Sigmoid colon (tissue), 7 donors: ENCODE measurements around the gene ABCF2. TPM values are rescaled to one million over a fixed set of nuclear protein-coding genes. Genes with fewer than 3 reads are reported as not detected.

ENCODE experiments used
- DNase-seq: peaks from one replicate; pipeline ENCODE4 v3.0.0-alpha.2; 2019
- H3K27ac ChIP-seq, 4 donors: fragments of 200-600 bp; sonication (generic); one replicate each; pipeline ENCODE4 v1.5.1; 2016 to 2019; ENCODE audit warnings: mild to moderate bottlenecking in 1 of 4
- H3K27me3 ChIP-seq, 3 donors: fragments of 200-600 bp; sonication (generic); one replicate each; pipeline ENCODE4 v1.5.1; 2019; ENCODE audit warnings: mild to moderate bottlenecking in 1 of 3
- H3K36me3 ChIP-seq, 4 donors: fragments of 200-600 bp; sonication (generic); one replicate each; pipeline ENCODE4 v1.5.1; 2016 to 2019
- H3K4me1 ChIP-seq, 4 donors: fragments of 200-600 bp; sonication (generic); one replicate each; pipeline ENCODE4 v1.5.1; 2017 to 2019
- H3K4me3 ChIP-seq, 4 donors: fragments of 200-600 bp; sonication (generic); one replicate each; pipeline ENCODE4 v1.5.1; 2017 to 2019; ENCODE audit warnings: mild to moderate bottlenecking in 2 of 4, moderate library complexity in 1 of 4
- H3K9me3 ChIP-seq, 4 donors: fragments of 200-600 bp in 3 of 4; sonication (generic) in 3 of 4; one replicate each; pipeline versions ENCODE4 v1.5.1 to v1.6.1; 2013 to 2019
- EP300 ChIP-seq, 4 donors: sonication (generic); formaldehyde crosslinking; IDR thresholded peaks; one replicate each; pipeline ENCODE4 v1.6.1; 2017; ENCODE audit warnings: antibody characterized with exemption in 4 of 4
- POLR2A ChIP-seq, 2 donors: fragments of 450-650 bp; IDR thresholded peaks; one replicate each; pipeline ENCODE4 v1.6.1; 2016; ENCODE audit warnings: antibody characterized with exemption in 2 of 2, mild to moderate bottlenecking in 2 of 2, moderate library complexity in 2 of 2
- POLR2AphosphoS5 ChIP-seq, 4 donors: sonication (generic); formaldehyde crosslinking; IDR thresholded peaks; one replicate each; pipeline ENCODE4 v1.6.1; 2017; ENCODE audit warnings: antibody characterized with exemption in 4 of 4
- WGBS, 2 donors: extraction: QIAGEN DNeasy Blood & Tissue Kit; methylation state at CpG; one replicate each; pipeline ENCODE4 v1.1.7; 2013; 5-methylcytosine and 5-hydroxymethylcytosine counted together
- intact Hi-C: fragments of 100-400 bp; cut with DNase I; formaldehyde crosslinking; loops from one replicate; pipeline ENCODE4 v1.15.1; 2023
- polyA plus RNA-seq, 3 donors: library from polyadenylated mRNA; stranded (reverse); fragments of 200-250 nt; gene quantifications; one replicate each; pipeline ENCODE4 v1.2.3, GENCODE V29; 2013
- total RNA-seq, 4 donors: library from RNA; depleted of rRNA; stranded (reverse); fragments of >200 nt; gene quantifications; one replicate each; pipeline ENCODE4 v1.1.0, GENCODE V29; 2016
- TF ChIP-seq, protein P1 (sequence below), 4 experiments: fragments of 450-650 bp in 3 of 4; fragments of 200-600 bp in 1 of 4; IDR thresholded peaks; one replicate each; pipeline ENCODE4 v1.5.1; 2016 to 2019; ENCODE audit warnings: antibody characterized with exemption in 4 of 4, mild to moderate bottlenecking in 3 of 4, moderate library complexity in 2 of 4
- donor health status: healthy with polysubstance abuse.
- donor health status: Bipolar disorder and iron deficiency.
- donor health status: healthy.

ABCF2 gene
- total and polyA plus RNA-seq, 7 donors: 18.3 to 34.6 (median 28.2) TPM

DNA sequence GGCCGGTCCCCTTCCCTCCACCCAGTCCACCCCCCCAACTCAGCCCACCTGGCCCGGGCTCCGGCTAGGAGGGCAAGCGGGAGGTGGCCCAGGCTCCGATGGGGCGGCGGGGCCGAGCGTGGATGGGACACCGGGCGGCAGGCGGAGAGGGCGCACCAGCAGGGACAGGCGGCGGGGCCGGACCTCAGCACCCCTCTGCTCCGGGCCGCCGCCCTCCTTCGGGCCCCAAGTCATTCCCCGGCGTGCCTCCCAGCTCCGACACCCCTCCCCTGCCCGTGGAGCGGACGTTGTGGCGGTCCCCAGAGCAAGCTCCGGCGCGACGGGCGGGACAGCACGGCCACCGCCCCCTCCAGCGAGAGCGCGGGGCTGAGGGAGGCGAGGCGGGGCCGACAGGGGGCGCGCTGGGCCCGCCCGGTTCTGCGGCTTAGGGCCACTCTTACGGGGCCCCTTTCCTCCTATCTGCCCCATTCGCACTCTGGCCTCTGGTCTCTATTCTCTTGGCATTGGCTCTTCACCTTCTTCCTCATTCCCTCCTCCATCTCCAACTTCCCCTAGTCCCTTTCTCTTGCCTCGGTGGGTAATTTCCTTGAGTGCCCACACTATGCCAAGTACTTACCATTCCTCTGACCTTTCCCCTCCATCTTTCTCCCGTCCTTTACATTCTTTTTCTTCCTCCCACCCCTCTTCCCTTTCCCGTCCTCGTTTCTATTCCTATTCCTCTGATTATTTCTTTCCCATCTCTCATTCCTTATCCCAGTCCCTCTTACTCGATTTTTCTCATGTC lies 58.8 kb downstream of the ABCF2 start:
- WGBS, 2 donors: 1 to 3% methylated on average over 52 of the region's 52 CpGs
- Histone ChIP-seq H3K36me3 (no peaks in the 10 kb centered on the region), H3K9me3 (no peaks in the 10 kb centered on the region), H3K4me3 (peak overlapping the region; percentile 7 to 55 (median 42)), H3K4me1 (peaks cover 0 to 19% (median 17%) of the 10 kb centered on the region in 4 donors), H3K27me3 (peaks cover 26 to 66% (median 41%) of the 10 kb centered on the region in 3 donors), H3K27ac (no peak overlapping the region)
- no peak for DNase-seq
- intact Hi-C loops: no loop called here
- TF ChIP-seq, protein P1, sequence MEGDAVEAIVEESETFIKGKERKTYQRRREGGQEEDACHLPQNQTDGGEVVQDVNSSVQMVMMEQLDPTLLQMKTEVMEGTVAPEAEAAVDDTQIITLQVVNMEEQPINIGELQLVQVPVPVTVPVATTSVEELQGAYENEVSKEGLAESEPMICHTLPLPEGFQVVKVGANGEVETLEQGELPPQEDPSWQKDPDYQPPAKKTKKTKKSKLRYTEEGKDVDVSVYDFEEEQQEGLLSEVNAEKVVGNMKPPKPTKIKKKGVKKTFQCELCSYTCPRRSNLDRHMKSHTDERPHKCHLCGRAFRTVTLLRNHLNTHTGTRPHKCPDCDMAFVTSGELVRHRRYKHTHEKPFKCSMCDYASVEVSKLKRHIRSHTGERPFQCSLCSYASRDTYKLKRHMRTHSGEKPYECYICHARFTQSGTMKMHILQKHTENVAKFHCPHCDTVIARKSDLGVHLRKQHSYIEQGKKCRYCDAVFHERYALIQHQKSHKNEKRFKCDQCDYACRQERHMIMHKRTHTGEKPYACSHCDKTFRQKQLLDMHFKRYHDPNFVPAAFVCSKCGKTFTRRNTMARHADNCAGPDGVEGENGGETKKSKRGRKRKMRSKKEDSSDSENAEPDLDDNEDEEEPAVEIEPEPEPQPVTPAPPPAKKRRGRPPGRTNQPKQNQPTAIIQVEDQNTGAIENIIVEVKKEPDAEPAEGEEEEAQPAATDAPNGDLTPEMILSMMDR (IDR thresholded peaks at IDR 0.05): peak in 2 of 4 experiments; percentile 47 to 58
- no peak for TF ChIP-seq POLR2AphosphoS5 (IDR thresholded peaks at IDR 0.05)

GRCh38 chr7:151167197-151167961 lies 59.6 kb downstream of the ABCF2 start, which contains the start of gene GBX1:
GBX1 (minus strand) TSS chr7:151167694; CDS start chr7:151167548, 146 bp downstream.
- H3K36me3 ChIP-seq: no peaks in the 10 kb centered on the region
- WGBS, 2 donors: 1% methylated on average over 101 of the region's 101 CpGs
- peak within 1 kb of the TSS; percentile 7 to 55 (median 42) for H3K4me3 ChIP-seq
- TF ChIP-seq, protein P1 (IDR thresholded peaks at IDR 0.05): no peak
- no peak for TF ChIP-seq POLR2AphosphoS5 (IDR thresholded peaks at IDR 0.05)
- no peak for TF ChIP-seq EP300 (IDR thresholded peaks at IDR 0.05)
- TF ChIP-seq POLR2A (IDR thresholded peaks at IDR 0.05): no peak
- no peaks in the 10 kb centered on the region for H3K9me3 ChIP-seq
- no peak within 1 kb of the TSS for H3K27ac ChIP-seq
- H3K4me1 ChIP-seq: peaks cover 0 to 19% (median 17%) of the 10 kb centered on the region in 4 donors
- H3K27me3 ChIP-seq: peaks cover 26 to 64% (median 45%) of the 10 kb centered on the region in 3 donors
- DNase-seq: no peak
- intact Hi-C loops: no loop called here

DNA sequence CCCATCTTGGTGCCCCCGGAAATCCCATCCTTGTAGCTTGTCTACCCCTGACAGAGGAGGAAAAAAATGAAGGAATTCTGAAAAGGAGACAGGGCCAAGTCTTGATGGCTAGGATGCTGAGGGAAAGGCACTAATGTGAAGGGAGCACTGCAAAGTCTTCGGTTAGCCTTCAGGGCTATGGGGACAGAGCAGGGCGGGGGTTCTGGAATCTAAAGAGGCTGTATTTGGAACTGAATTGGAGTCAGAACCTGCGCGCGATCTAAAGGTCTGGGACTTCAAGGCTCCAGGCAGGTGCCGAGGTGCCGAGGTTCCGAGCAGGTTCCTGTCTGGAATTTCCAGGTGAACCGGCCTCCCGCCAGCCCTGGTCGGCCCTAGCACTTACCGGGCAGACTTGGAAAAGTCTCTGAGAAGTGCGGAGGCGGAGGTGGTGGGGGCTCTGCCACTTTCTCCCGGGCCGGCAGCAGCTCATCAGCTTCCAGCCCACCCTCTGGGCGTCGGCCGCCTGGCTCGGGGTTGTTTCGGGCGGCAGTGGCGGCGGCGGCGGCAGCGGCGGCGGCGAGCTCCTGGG lies 60.3 kb downstream of the ABCF2 start:
- H3K4me1 ChIP-seq: peaks cover 0 to 19% (median 17%) of the 10 kb centered on the region in 4 donors
- no peak for DNase-seq
- intact Hi-C loops: no loop called here
- TF ChIP-seq EP300 (IDR thresholded peaks at IDR 0.05) (no peak), POLR2A (IDR thresholded peaks at IDR 0.05) (no peak), POLR2AphosphoS5 (IDR thresholded peaks at IDR 0.05) (no peak)
- TF ChIP-seq, protein P1 (IDR thresholded peaks at IDR 0.05): no peak
- H3K36me3 ChIP-seq: no peaks in the 10 kb centered on the region
- WGBS, 2 donors: 10 to 11% methylated on average over 31 of the region's 31 CpGs
- H3K27ac ChIP-seq: no peak overlapping the region
- H3K27me3 ChIP-seq: peaks cover 26 to 64% (median 45%) of the 10 kb centered on the region in 3 donors
- no peaks in the 10 kb centered on the region for H3K9me3 ChIP-seq
- H3K4me3 ChIP-seq: peak overlapping the region in 3 of 4 donors; percentile 37 to 55 (median 48)

Other genes with a start within 250 kb of the ABCF2 start
- 100 to 1,000 TPM in 1 of 4 donors, 10 to 100 TPM in 3; 40.6 to 107 (median 85.2) TPM for gene KCNH2, start 248.9 kb downstream of the ABCF2 start, total RNA-seq
- 1 to 10 TPM in 2 of 3 donors, under 1 TPM in 1; 0.46 to 7.3 (median 1.2) TPM for gene KCNH2, start 248.9 kb downstream of the ABCF2 start, polyA plus RNA-seq
- 1 to 10 TPM; 1.3 to 7.2 (median 2.9) TPM for gene NOS3, start 236.2 kb downstream of the ABCF2 start, total RNA-seq
- gene NOS3, start 236.2 kb downstream of the ABCF2 start, polyA plus RNA-seq: 1 to 10 TPM in 2 of 3 donors, under 1 TPM in 1; 0.23 to 6.1 (median 1.2) TPM
- not detected for gene ATG9B, start 202.7 kb downstream of the ABCF2 start, total RNA-seq
- gene ATG9B, start 202.7 kb downstream of the ABCF2 start, polyA plus RNA-seq: 1 to 10 TPM in 2 of 3 donors, not detected in 1; 1.2 to 1.6 TPM
- gene ABCB8, start 198.8 kb downstream of the ABCF2 start, total RNA-seq: 10 to 100 TPM in 3 of 4 donors, 1 to 10 TPM in 1; 9.7 to 20.8 (median 19.5) TPM
- gene ABCB8, start 198.8 kb downstream of the ABCF2 start, polyA plus RNA-seq: 10 to 100 TPM in 1 of 3 donors, 1 to 10 TPM in 2; 3.0 to 32.8 (median 5.3) TPM
- 1 to 10 TPM; 1.8 to 8.6 (median 4.5) TPM for gene ASIC3, start 178.7 kb downstream of the ABCF2 start, total RNA-seq
- 1 to 10 TPM in 2 of 3 donors, under 1 TPM in 1; 0.46 to 3.1 (median 3.0) TPM for gene ASIC3, start 178.7 kb downstream of the ABCF2 start, polyA plus RNA-seq
- 1 to 10 TPM; 6.9 to 8.3 (median 7.7) TPM for gene CDK5, start 169.3 kb downstream of the ABCF2 start, total RNA-seq
- gene CDK5, start 169.3 kb downstream of the ABCF2 start, polyA plus RNA-seq: 10 to 100 TPM in 1 of 3 donors, 1 to 10 TPM in 2; 6.0 to 10.6 (median 9.8) TPM
- 100 to 1,000 TPM in 1 of 4 donors, 10 to 100 TPM in 3; 56.9 to 124 (median 91.7) TPM for gene SLC4A2, start 167.6 kb downstream of the ABCF2 start, total RNA-seq
- 100 to 1,000 TPM in 1 of 3 donors, 10 to 100 TPM in 2; 12.3 to 114 (median 23.4) TPM for gene SLC4A2, start 167.6 kb downstream of the ABCF2 start, polyA plus RNA-seq
- 10 to 100 TPM; 61.5 to 80.0 (median 69.9) TPM for gene FASTK, start 146.4 kb downstream of the ABCF2 start, total RNA-seq
- 100 to 1,000 TPM in 1 of 3 donors, 10 to 100 TPM in 2; 61.3 to 124 (median 65.0) TPM for gene FASTK, start 146.4 kb downstream of the ABCF2 start, polyA plus RNA-seq
- gene TMUB1, start 143.7 kb downstream of the ABCF2 start, total RNA-seq: 10 to 100 TPM; 33.4 to 48.9 (median 41.9) TPM
- gene TMUB1, start 143.7 kb downstream of the ABCF2 start, polyA plus RNA-seq: 10 to 100 TPM; 45.0 to 74.6 (median 47.4) TPM
- gene AGAP3, start 140.7 kb downstream of the ABCF2 start, total RNA-seq: 10 to 100 TPM; 34.2 to 89.7 (median 40.9) TPM
- 10 to 100 TPM; 27.7 to 42.3 (median 33.6) TPM for gene AGAP3, start 140.7 kb downstream of the ABCF2 start, polyA plus RNA-seq
- not detected for gene GBX1, start 59.5 kb downstream of the ABCF2 start, total RNA-seq
- not detected for gene GBX1, start 59.5 kb downstream of the ABCF2 start, polyA plus RNA-seq
- gene ASB10, start 40.0 kb downstream of the ABCF2 start, total RNA-seq: not detected
- gene ASB10, start 40.0 kb downstream of the ABCF2 start, polyA plus RNA-seq: not detected
- not detected for gene H2BK1, start 16.7 kb downstream of the ABCF2 start, total RNA-seq
- gene H2BK1, start 16.7 kb downstream of the ABCF2 start, polyA plus RNA-seq: not detected
- gene CHPF2, start 5.3 kb upstream of the ABCF2 start, total RNA-seq: 10 to 100 TPM; 14.3 to 36.3 (median 18.9) TPM
- 10 to 100 TPM in 1 of 3 donors, 1 to 10 TPM in 2; 5.4 to 27.9 (median 5.5) TPM for gene CHPF2, start 5.3 kb upstream of the ABCF2 start, polyA plus RNA-seq
- 10 to 100 TPM; 38.8 to 63.1 (median 51.6) TPM for gene SMARCD3, start 21.5 kb upstream of the ABCF2 start, total RNA-seq
- 10 to 100 TPM in 1 of 3 donors, 1 to 10 TPM in 2; 4.2 to 15.6 (median 9.5) TPM for gene SMARCD3, start 21.5 kb upstream of the ABCF2 start, polyA plus RNA-seq
- gene NUB1, start 114.6 kb upstream of the ABCF2 start, total RNA-seq: 10 to 100 TPM; 49.8 to 73.8 (median 64.5) TPM
- 10 to 100 TPM; 36.6 to 50.1 (median 43.2) TPM for gene NUB1, start 114.6 kb upstream of the ABCF2 start, polyA plus RNA-seq
- gene WDR86, start 182.8 kb upstream of the ABCF2 start, total RNA-seq: 10 to 100 TPM; 14.4 to 23.8 (median 16.9) TPM
- gene WDR86, start 182.8 kb upstream of the ABCF2 start, polyA plus RNA-seq: 1 to 10 TPM in 2 of 3 donors, under 1 TPM in 1; 0.46 to 4.2 (median 2.1) TPM
- gene CRYGN, start 212.9 kb upstream of the ABCF2 start, total RNA-seq: 1 to 10 TPM in 2 of 4 donors, not detected in 2; 1.4 to 1.8 TPM
- under 1 TPM in 2 of 3 donors, not detected in 1; 0.17 to 0.60 TPM for gene CRYGN, start 212.9 kb upstream of the ABCF2 start, polyA plus RNA-seq